Ammon's horn (tissue), 1 donor: ENCODE data around the gene MYO15B.
"Not testable (repeated sequence)": the region's sequence is repeated elsewhere in the genome, so short reads cannot be mapped to it uniquely, and the experiment has no call there.

Source experiments
- DNase-seq: peaks from one replicate; pipeline ENCODE4 v3.0.0-alpha.2; 2016; ENCODE audit warnings: low spot score

The MYO15B gene

GRCh38 chr17:75575728-75576127, 11.9 kb upstream of the MYO15B start:
- no peak for DNase-seq

GRCh38 chr17:75576661-75577060, 10.9 kb upstream of the MYO15B start:
- DNase-seq, result no peak

GRCh38 chr17:75581121-75581725, 6.4 kb upstream of the MYO15B start:
- not testable (repeated sequence) for DNase-seq

GRCh38 chr17:75583197-75583596, 4.4 kb upstream of the MYO15B start:
- DNase-seq, result not testable (repeated sequence)

GRCh38 chr17:75584849-75585175, 2.8 kb upstream of the MYO15B start:
- no peak for DNase-seq

GRCh38 chr17:75588596-75589011, 1.0 kb downstream of the MYO15B start:
- peak; percentile 20 for DNase-seq

GRCh38 chr17:75589012-75589918, 1.7 kb downstream of the MYO15B start:
- peak; percentile 91 for DNase-seq

GRCh38 chr17:75589919-75590303, 2.3 kb downstream of the MYO15B start:
- DNase-seq, result no peak

- no peak for DNase-seq
Measured at GRCh38 chr17:75590314-75590761, 2.7 kb downstream of the MYO15B start.

GRCh38 chr17:75590849-75591721, 3.5 kb downstream of the MYO15B start:
- no peak for DNase-seq

GRCh38 chr17:75591722-75592302, 4.2 kb downstream of the MYO15B start:
- DNase-seq, result no peak

GRCh38 chr17:75592348-75593020, 4.9 kb downstream of the MYO15B start:
- DNase-seq, result no peak

- DNase-seq, result not testable (repeated sequence)
Measured at GRCh38 chr17:75593430-75593829, 5.8 kb downstream of the MYO15B start.

- no peak for DNase-seq
Measured at GRCh38 chr17:75594499-75595283, 7.1 kb downstream of the MYO15B start.

GRCh38 chr17:75595284-75595919, 7.8 kb downstream of the MYO15B start:
- no peak for DNase-seq

- DNase-seq, result no peak
Measured at GRCh38 chr17:75595920-75596313, 8.3 kb downstream of the MYO15B start.

GRCh38 chr17:75596320-75597087, 8.9 kb downstream of the MYO15B start:
- DNase-seq, result no peak

GRCh38 chr17:75601057-75601987, 13.7 kb downstream of the MYO15B start:
- peak; percentile 30 for DNase-seq
